Measurements from ENCODE around the gene METTL13.

DNA sequence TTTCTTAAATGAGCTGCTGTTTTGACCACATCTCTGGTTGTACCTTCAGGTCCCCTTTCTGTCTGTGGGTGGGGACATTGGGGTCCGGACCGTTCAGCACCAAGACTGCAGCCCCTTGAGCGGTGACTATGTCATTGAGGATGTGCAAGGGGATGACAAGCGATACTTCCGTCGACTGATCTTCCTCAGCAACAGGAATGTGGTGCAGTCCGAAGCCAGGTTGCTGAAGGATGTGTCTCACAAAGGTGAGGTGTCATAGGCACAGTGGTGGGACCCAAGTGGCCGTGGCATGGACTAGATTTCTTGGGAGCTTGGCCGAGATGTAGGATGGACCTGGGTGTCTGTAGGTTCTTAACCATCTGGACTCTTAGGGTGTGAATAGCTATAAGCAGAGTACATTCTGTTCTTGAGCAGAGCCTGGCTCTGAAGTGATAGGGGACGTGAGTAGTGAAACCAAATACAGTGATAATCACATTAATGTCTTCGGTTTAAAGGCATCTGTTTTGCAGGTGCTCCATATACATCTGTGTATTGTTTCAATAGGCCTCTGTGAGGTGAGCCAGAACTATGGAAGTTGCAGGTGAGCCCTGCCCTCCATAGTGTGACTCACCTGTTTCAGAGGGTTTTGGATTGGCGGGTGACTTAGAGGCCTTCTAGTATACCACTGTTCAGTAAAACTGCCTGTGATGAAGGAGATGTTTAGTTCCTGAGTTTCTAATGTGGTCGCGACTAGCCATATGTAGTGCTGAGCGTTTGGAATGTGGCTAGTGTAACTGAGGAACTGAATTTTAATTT is 6.4 kb downstream of the METTL13 start:
- no peak for TF ChIP-seq EZH2 (IDR thresholded peaks at IDR 0.05)
- TF ChIP-seq, protein P1, sequence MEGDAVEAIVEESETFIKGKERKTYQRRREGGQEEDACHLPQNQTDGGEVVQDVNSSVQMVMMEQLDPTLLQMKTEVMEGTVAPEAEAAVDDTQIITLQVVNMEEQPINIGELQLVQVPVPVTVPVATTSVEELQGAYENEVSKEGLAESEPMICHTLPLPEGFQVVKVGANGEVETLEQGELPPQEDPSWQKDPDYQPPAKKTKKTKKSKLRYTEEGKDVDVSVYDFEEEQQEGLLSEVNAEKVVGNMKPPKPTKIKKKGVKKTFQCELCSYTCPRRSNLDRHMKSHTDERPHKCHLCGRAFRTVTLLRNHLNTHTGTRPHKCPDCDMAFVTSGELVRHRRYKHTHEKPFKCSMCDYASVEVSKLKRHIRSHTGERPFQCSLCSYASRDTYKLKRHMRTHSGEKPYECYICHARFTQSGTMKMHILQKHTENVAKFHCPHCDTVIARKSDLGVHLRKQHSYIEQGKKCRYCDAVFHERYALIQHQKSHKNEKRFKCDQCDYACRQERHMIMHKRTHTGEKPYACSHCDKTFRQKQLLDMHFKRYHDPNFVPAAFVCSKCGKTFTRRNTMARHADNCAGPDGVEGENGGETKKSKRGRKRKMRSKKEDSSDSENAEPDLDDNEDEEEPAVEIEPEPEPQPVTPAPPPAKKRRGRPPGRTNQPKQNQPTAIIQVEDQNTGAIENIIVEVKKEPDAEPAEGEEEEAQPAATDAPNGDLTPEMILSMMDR (IDR thresholded peaks at IDR 0.05) = no peak
- no peak for TF ChIP-seq EZH2phosphoT487 (IDR thresholded peaks at IDR 0.05)

Data from neural progenitor cell (in vitro differentiated cells).